GM12878 (cell line): Measurements from ENCODE around the gene WTIP. TPM values are rescaled to one million over a fixed set of nuclear protein-coding genes. Genes with fewer than 3 reads are reported as not detected.

ENCODE experiments used
- BMI1 ChIP-seq: fragments of 450-650 bp; IDR thresholded peaks from 2 replicates; pipeline ENCODE4 v1.6.1; 2016; ENCODE audit warnings: mild to moderate bottlenecking, moderate library complexity, borderline replicate concordance
- CBX5 ChIP-seq: sonication (generic); IDR thresholded peaks from 2 replicates; pipeline ENCODE4 v1.6.1; 2016; ENCODE audit warnings: low read depth, moderate library complexity, mild to moderate bottlenecking, inconsistent platforms
- CHD4 ChIP-seq: fragments of 200-600 bp; sonication (generic); IDR thresholded peaks from 2 replicates; pipeline ENCODE4 v1.6.1; 2016; ENCODE audit warnings: mild to moderate bottlenecking
- GABPA ChIP-seq: IDR thresholded peaks from 2 replicates; pipeline ENCODE4 v1.6.1; 2014; ENCODE audit warnings: antibody characterized with exemption, low read depth, mild to moderate bottlenecking, inconsistent platforms
- NFYB ChIP-seq: IDR thresholded peaks from 2 replicates; pipeline ENCODE4 v1.6.1; 2011; ENCODE audit warnings: low read depth, mild to moderate bottlenecking, low read length, improper control_type of control experiment, moderate library complexity; ENCODE audit not compliant: insufficient read depth
- RB1 ChIP-seq: fragments of 450-650 bp; formaldehyde crosslinking; IDR thresholded peaks from 2 replicates; pipeline ENCODE4 v1.6.1; 2017; ENCODE audit warnings: mild to moderate bottlenecking, borderline replicate concordance
- SIX5 ChIP-seq: IDR thresholded peaks from 2 replicates; pipeline ENCODE4 v1.6.1; 2011; ENCODE audit warnings: mild to moderate bottlenecking, low read depth, low read length, moderate library complexity; ENCODE audit not compliant: severe bottlenecking
- YBX1 ChIP-seq: fragments of 450-650 bp; IDR thresholded peaks from 2 replicates; pipeline ENCODE4 v1.6.1; 2016; ENCODE audit warnings: antibody characterized with exemption
- polyA plus RNA-seq, 11 experiments: library from polyadenylated mRNA; depleted of rRNA in 4 of 11; unstranded in 6 of 11; stranded (reverse) in 5 of 11; fragments of >200 nt; fragmentation: Nextera tagmentation in 4 of 11; fragmentation: Illumina TruSeq in 1 of 11; extraction: Ambion mirVana in 4 of 11; extraction: Trizol in 1 of 11; gene quantifications; 1 replicate in 1 of 11; 2 replicates in 10 of 11; pipeline versions ENCODE4 v1.2.1 to v1.2.3, GENCODE V29; 2011 to 2016; ENCODE audit warnings: inconsistent platforms in 2 of 11, missing spikeins in 2 of 11, low read depth in 1 of 11
- total RNA-seq, 4 experiments: library from RNA; depleted of rRNA in 3 of 4; stranded (reverse); fragments of >200 nt in 3 of 4; fragmentation: Illumina TruSeq in 1 of 4; extraction: Trizol in 1 of 4; gene quantifications; 2 replicates each; pipeline versions ENCODE4 v1.2.1 to v1.2.3, GENCODE V29; 2013 to 2021
- TF ChIP-seq, protein P1 (sequence below): fragments of 450-650 bp; IDR thresholded peaks from 2 replicates; pipeline ENCODE4 v1.6.1; 2016; ENCODE audit warnings: mild to moderate bottlenecking, moderate library complexity, borderline replicate concordance
- TF ChIP-seq, protein P2 (sequence below): fragments of 450-650 bp; conservative IDR thresholded peaks from 2 replicates; pipeline ENCODE4 v1.6.1; 2017; ENCODE audit warnings: mild to moderate bottlenecking, moderate library complexity
- TF ChIP-seq, protein P3 (sequence below): fragments of 450-650 bp; IDR thresholded peaks from 2 replicates; pipeline ENCODE4 v1.6.1; 2017; ENCODE audit warnings: mild to moderate bottlenecking
- TF ChIP-seq, protein P4 (sequence below), 3 experiments: IDR thresholded peaks in 2 of 3; conservative IDR thresholded peaks in 1 of 3; 2 replicates each; pipeline ENCODE4 v1.5.1; 2011; ENCODE audit warnings: low read depth in 3 of 3, low read length in 3 of 3, mild to moderate bottlenecking in 3 of 3, control low read depth in 2 of 3, moderate library complexity in 2 of 3, inconsistent platforms in 1 of 3, mixed read lengths in 1 of 3; ENCODE audit not compliant: control insufficient read depth in 2 of 3, insufficient read depth in 1 of 3; ENCODE audit errors: extremely low read depth in 1 of 3
- TF ChIP-seq, protein P5 (sequence below): IDR thresholded peaks from 2 replicates; pipeline ENCODE4 v1.6.1; 2012; ENCODE audit warnings: mild to moderate bottlenecking, low read depth, low read length

Gene WTIP
- total and polyA plus RNA-seq, 10 of the 15 experiments (the other 5 are each of a cell fraction or from before 2014, with no cell fraction given), result 0.06 to 0.77 (median 0.17) TPM; not detected in 2

DNA sequence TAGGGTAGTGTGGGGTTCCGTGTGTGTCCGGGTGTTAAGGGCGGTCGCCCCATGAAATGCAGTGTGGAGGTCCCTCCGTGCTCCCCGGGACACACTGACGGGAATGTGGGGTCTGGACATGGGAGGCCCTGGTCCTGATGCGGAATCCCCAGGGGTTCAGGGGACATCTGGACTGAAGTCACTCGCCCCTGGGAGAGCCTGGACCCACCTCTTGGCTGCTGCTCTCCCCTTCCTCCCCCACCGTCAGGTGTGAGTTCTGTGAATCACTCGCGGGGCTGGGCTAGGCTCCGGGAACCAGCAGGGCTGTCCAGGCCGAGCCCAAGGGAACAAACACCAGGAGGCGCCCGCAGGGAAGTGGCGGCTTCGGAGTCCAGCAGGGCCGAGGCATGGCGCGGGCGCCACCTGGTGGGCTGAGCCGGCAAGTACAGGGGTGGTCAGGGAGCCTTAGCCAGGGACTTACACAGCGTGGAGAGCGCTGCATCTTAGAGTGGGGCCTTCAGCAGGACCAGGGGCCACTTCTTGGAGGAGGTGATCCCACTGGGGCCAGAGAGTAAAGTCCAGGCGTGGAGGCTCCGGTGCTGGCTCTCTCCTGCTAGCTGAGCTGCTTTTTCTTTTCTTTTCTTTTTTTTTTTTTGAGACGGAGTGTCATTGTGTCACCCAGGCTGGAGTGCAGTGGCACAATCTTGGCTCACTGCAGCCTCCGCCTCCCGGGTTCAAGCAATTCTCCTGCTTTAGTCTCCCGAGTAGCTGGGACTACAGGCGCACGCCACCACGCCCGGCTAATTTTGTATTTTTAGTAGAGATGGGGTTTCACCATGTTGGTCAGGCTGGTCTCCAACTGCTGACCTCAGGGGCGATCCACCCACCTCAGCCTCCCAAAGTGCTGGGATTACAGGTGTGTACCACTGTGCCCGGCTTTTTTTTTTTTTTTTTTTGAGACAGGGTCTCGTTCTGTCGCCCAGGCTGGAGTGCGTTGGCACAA, 20.1 kb downstream of the WTIP start (continued):
- TF ChIP-seq, protein P1, sequence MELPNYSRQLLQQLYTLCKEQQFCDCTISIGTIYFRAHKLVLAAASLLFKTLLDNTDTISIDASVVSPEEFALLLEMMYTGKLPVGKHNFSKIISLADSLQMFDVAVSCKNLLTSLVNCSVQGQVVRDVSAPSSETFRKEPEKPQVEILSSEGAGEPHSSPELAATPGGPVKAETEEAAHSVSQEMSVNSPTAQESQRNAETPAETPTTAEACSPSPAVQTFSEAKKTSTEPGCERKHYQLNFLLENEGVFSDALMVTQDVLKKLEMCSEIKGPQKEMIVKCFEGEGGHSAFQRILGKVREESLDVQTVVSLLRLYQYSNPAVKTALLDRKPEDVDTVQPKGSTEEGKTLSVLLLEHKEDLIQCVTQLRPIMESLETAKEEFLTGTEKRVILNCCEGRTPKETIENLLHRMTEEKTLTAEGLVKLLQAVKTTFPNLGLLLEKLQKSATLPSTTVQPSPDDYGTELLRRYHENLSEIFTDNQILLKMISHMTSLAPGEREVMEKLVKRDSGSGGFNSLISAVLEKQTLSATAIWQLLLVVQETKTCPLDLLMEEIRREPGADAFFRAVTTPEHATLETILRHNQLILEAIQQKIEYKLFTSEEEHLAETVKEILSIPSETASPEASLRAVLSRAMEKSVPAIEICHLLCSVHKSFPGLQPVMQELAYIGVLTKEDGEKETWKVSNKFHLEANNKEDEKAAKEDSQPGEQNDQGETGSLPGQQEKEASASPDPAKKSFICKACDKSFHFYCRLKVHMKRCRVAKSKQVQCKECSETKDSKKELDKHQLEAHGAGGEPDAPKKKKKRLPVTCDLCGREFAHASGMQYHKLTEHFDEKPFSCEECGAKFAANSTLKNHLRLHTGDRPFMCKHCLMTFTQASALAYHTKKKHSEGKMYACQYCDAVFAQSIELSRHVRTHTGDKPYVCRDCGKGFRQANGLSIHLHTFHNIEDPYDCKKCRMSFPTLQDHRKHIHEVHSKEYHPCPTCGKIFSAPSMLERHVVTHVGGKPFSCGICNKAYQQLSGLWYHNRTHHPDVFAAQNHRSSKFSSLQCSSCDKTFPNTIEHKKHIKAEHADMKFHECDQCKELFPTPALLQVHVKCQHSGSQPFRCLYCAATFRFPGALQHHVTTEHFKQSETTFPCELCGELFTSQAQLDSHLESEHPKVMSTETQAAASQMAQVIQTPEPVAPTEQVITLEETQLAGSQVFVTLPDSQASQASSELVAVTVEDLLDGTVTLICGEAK, result no peak
- TF ChIP-seq, protein P2, sequence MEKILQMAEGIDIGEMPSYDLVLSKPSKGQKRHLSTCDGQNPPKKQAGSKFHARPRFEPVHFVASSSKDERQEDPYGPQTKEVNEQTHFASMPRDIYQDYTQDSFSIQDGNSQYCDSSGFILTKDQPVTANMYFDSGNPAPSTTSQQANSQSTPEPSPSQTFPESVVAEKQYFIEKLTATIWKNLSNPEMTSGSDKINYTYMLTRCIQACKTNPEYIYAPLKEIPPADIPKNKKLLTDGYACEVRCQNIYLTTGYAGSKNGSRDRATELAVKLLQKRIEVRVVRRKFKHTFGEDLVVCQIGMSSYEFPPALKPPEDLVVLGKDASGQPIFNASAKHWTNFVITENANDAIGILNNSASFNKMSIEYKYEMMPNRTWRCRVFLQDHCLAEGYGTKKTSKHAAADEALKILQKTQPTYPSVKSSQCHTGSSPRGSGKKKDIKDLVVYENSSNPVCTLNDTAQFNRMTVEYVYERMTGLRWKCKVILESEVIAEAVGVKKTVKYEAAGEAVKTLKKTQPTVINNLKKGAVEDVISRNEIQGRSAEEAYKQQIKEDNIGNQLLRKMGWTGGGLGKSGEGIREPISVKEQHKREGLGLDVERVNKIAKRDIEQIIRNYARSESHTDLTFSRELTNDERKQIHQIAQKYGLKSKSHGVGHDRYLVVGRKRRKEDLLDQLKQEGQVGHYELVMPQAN, result 0 out of 2 replicates have a peak, but pooled peaks have one; percentile 27
- TF ChIP-seq CBX5 (no peak), BMI1 (no peak), SIX5 (no peak), GABPA (no peak), RB1 (peak; percentile 56; the same call in 1 of the 2 replicates), NFYB (no peak), CHD4 (no peak), YBX1 (no peak)
- TF ChIP-seq, protein P3, sequence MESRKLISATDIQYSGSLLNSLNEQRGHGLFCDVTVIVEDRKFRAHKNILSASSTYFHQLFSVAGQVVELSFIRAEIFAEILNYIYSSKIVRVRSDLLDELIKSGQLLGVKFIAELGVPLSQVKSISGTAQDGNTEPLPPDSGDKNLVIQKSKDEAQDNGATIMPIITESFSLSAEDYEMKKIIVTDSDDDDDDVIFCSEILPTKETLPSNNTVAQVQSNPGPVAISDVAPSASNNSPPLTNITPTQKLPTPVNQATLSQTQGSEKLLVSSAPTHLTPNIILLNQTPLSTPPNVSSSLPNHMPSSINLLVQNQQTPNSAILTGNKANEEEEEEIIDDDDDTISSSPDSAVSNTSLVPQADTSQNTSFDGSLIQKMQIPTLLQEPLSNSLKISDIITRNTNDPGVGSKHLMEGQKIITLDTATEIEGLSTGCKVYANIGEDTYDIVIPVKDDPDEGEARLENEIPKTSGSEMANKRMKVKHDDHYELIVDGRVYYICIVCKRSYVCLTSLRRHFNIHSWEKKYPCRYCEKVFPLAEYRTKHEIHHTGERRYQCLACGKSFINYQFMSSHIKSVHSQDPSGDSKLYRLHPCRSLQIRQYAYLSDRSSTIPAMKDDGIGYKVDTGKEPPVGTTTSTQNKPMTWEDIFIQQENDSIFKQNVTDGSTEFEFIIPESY, result no peak
- TF ChIP-seq, protein P4, sequence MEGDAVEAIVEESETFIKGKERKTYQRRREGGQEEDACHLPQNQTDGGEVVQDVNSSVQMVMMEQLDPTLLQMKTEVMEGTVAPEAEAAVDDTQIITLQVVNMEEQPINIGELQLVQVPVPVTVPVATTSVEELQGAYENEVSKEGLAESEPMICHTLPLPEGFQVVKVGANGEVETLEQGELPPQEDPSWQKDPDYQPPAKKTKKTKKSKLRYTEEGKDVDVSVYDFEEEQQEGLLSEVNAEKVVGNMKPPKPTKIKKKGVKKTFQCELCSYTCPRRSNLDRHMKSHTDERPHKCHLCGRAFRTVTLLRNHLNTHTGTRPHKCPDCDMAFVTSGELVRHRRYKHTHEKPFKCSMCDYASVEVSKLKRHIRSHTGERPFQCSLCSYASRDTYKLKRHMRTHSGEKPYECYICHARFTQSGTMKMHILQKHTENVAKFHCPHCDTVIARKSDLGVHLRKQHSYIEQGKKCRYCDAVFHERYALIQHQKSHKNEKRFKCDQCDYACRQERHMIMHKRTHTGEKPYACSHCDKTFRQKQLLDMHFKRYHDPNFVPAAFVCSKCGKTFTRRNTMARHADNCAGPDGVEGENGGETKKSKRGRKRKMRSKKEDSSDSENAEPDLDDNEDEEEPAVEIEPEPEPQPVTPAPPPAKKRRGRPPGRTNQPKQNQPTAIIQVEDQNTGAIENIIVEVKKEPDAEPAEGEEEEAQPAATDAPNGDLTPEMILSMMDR (IDR thresholded peaks at IDR 0.05 in 2 of 3, conservative IDR thresholded peaks at IDR 0.05 in 1 of 3; ENCODE audit: control insufficient read depth in 2 of 3, extremely low read depth in 1 of 3, insufficient read depth in 1 of 3, low read depth in 3 of 3, low read length in 3 of 3), result peak; percentile 99 to 100 (median 99); a peak in 5 of 6 replicates
- TF ChIP-seq, protein P5, sequence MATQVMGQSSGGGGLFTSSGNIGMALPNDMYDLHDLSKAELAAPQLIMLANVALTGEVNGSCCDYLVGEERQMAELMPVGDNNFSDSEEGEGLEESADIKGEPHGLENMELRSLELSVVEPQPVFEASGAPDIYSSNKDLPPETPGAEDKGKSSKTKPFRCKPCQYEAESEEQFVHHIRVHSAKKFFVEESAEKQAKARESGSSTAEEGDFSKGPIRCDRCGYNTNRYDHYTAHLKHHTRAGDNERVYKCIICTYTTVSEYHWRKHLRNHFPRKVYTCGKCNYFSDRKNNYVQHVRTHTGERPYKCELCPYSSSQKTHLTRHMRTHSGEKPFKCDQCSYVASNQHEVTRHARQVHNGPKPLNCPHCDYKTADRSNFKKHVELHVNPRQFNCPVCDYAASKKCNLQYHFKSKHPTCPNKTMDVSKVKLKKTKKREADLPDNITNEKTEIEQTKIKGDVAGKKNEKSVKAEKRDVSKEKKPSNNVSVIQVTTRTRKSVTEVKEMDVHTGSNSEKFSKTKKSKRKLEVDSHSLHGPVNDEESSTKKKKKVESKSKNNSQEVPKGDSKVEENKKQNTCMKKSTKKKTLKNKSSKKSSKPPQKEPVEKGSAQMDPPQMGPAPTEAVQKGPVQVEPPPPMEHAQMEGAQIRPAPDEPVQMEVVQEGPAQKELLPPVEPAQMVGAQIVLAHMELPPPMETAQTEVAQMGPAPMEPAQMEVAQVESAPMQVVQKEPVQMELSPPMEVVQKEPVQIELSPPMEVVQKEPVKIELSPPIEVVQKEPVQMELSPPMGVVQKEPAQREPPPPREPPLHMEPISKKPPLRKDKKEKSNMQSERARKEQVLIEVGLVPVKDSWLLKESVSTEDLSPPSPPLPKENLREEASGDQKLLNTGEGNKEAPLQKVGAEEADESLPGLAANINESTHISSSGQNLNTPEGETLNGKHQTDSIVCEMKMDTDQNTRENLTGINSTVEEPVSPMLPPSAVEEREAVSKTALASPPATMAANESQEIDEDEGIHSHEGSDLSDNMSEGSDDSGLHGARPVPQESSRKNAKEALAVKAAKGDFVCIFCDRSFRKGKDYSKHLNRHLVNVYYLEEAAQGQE, result no peak
